HEK293 (cell line): ENCODE results near the gene UFD1.

Source experiments
- CTCF ChIA-PET: fragments of 350-600 bp; formaldehyde crosslinking; extraction: SDS; loops from one replicate; lab custom pipeline; 2021; ENCODE audit warnings: antibody characterized with exemption; lab: Yijun Ruan, JAX
- POLR2A ChIA-PET: fragments of 300-600 bp; formaldehyde crosslinking; extraction: SDS; loops from one replicate; lab custom pipeline; 2020; ENCODE audit warnings: antibody characterized with exemption, inconsistent platforms; lab: Yijun Ruan, JAX
- H3K27ac ChIP-seq: fragments of 200-500 bp; sonication (Bioruptor generic); 2 replicates; pipeline ENCODE4 v1.5.1; 2014; ENCODE audit warnings: low read depth, low read length, control low read depth, inconsistent platforms; ENCODE audit errors: extremely low read depth
- H3K36me3 ChIP-seq, 2 experiments: fragments of 200-500 bp in 1 of 2; sonication (Bioruptor generic) in 1 of 2; 1 replicate in 1 of 2; 2 replicates in 1 of 2; pipeline ENCODE4 v1.5.1; 2014 to 2017; ENCODE audit warnings: inconsistent platforms in 2 of 2, low read length in 2 of 2; ENCODE audit not compliant: control insufficient read depth in 2 of 2, insufficient read depth in 1 of 2
- H3K4me1 ChIP-seq: fragments of 200-500 bp; sonication (Bioruptor generic); 2 replicates; pipeline ENCODE4 v1.5.1; 2014; ENCODE audit warnings: mild to moderate bottlenecking, low read length, inconsistent platforms; ENCODE audit not compliant: control insufficient read depth, insufficient read depth
- H3K4me3 ChIP-seq: 2 replicates; pipeline ENCODE4 v1.5.1; 2011; ENCODE audit warnings: low read depth, mild to moderate bottlenecking, control low read depth, low read length, moderate library complexity
- H3K9me3 ChIP-seq: fragments of 200-500 bp; sonication (Bioruptor generic); 2 replicates; pipeline ENCODE4 v1.5.1; 2014; ENCODE audit warnings: low read depth, low read length, inconsistent platforms; ENCODE audit not compliant: control insufficient read depth, insufficient read depth
- BCL11A ChIP-seq: fragments of 450-650 bp; formaldehyde crosslinking; IDR thresholded peaks from 2 replicates; pipeline ENCODE4 v1.5.1; 2016; ENCODE audit warnings: low read depth, missing biosample characterization, missing genetic modification characterization
- KLF8 ChIP-seq: fragments of 450-650 bp; formaldehyde crosslinking; IDR thresholded peaks from 2 replicates; pipeline ENCODE4 v1.5.1; 2016; ENCODE audit warnings: missing biosample characterization, missing genetic modification characterization
- RBAK ChIP-seq: fragments of 450-650 bp; formaldehyde crosslinking; IDR thresholded peaks from 2 replicates; pipeline ENCODE4 v1.5.1; 2016; ENCODE audit warnings: missing biosample characterization, missing genetic modification characterization
- ZNF10 ChIP-seq: fragments of 450-650 bp; formaldehyde crosslinking; IDR thresholded peaks from 2 replicates; pipeline ENCODE4 v1.5.1; 2017; ENCODE audit warnings: missing biosample characterization, missing genetic modification characterization
- ZNF121 ChIP-seq: fragments of 450-650 bp; formaldehyde crosslinking; IDR thresholded peaks from 2 replicates; pipeline ENCODE4 v1.5.1; 2016; ENCODE audit warnings: missing biosample characterization, missing genetic modification characterization
- ZNF175 ChIP-seq: fragments of 450-650 bp; formaldehyde crosslinking; IDR thresholded peaks from 2 replicates; pipeline ENCODE4 v1.5.1; 2016; ENCODE audit warnings: missing biosample characterization, missing genetic modification characterization
- ZNF211 ChIP-seq: fragments of 450-650 bp; formaldehyde crosslinking; IDR thresholded peaks from 2 replicates; pipeline ENCODE4 v1.5.1; 2016; ENCODE audit warnings: low read depth, missing biosample characterization, missing genetic modification characterization
- ZNF248 ChIP-seq: fragments of 450-650 bp; formaldehyde crosslinking; IDR thresholded peaks from 2 replicates; pipeline ENCODE4 v1.5.1; 2017; ENCODE audit warnings: missing biosample characterization, missing genetic modification characterization
- ZNF292 ChIP-seq: fragments of 450-650 bp; formaldehyde crosslinking; IDR thresholded peaks from 2 replicates; pipeline ENCODE4 v1.5.1; 2016; ENCODE audit warnings: low read depth, missing biosample characterization, missing genetic modification characterization, borderline replicate concordance
- ZNF366 ChIP-seq: fragments of 450-650 bp; formaldehyde crosslinking; conservative IDR thresholded peaks from 2 replicates; pipeline ENCODE4 v1.5.1; 2016; ENCODE audit warnings: missing biosample characterization, missing genetic modification characterization
- ZNF394 ChIP-seq: fragments of 450-650 bp; formaldehyde crosslinking; IDR thresholded peaks from 2 replicates; pipeline ENCODE4 v1.5.1; 2016; ENCODE audit warnings: missing biosample characterization, missing genetic modification characterization, mild to moderate bottlenecking, moderate library complexity, borderline replicate concordance
- ZNF416 ChIP-seq: fragments of 450-650 bp; formaldehyde crosslinking; IDR thresholded peaks from 2 replicates; pipeline ENCODE4 v1.5.1; 2016; ENCODE audit warnings: missing biosample characterization, missing genetic modification characterization
- ZNF529 ChIP-seq: fragments of 450-650 bp; formaldehyde crosslinking; IDR thresholded peaks from 2 replicates; pipeline ENCODE4 v1.5.1; 2017; ENCODE audit warnings: missing genetic modification characterization, missing biosample characterization; ENCODE audit not compliant: insufficient replicate concordance
- ZNF558 ChIP-seq: fragments of 450-650 bp; formaldehyde crosslinking; IDR thresholded peaks from 2 replicates; pipeline ENCODE4 v1.5.1; 2016; ENCODE audit warnings: missing biosample characterization, missing genetic modification characterization
- ZNF585B ChIP-seq: fragments of 450-650 bp; formaldehyde crosslinking; IDR thresholded peaks from 2 replicates; pipeline ENCODE4 v1.5.1; 2016; ENCODE audit warnings: missing biosample characterization, missing genetic modification characterization
- ZNF596 ChIP-seq: fragments of 450-650 bp; IDR thresholded peaks from 2 replicates; pipeline ENCODE4 v1.5.0; 2018; ENCODE audit warnings: missing biosample characterization, mild to moderate bottlenecking, missing genetic modification characterization, moderate library complexity
- ZNF747 ChIP-seq: fragments of 450-650 bp; formaldehyde crosslinking; IDR thresholded peaks from 2 replicates; pipeline ENCODE4 v1.5.1; 2016; ENCODE audit warnings: missing biosample characterization, missing genetic modification characterization
- ZNF777 ChIP-seq: fragments of 450-650 bp; formaldehyde crosslinking; IDR thresholded peaks from 2 replicates; pipeline ENCODE4 v1.5.1; 2017; ENCODE audit warnings: missing biosample characterization, missing genetic modification characterization, borderline replicate concordance
- TF ChIP-seq, protein P1 (sequence below): fragments of 450-650 bp; formaldehyde crosslinking; IDR thresholded peaks from 2 replicates; pipeline ENCODE4 v1.5.1; 2016; ENCODE audit warnings: missing biosample characterization, missing genetic modification characterization
- TF ChIP-seq, protein P2 (sequence below): fragments of 450-650 bp; formaldehyde crosslinking; IDR thresholded peaks from 2 replicates; pipeline ENCODE4 v1.5.1; 2016; ENCODE audit warnings: missing biosample characterization, missing genetic modification characterization
- TF ChIP-seq, protein P3 (sequence below): fragments of 450-650 bp; formaldehyde crosslinking; IDR thresholded peaks from 2 replicates; pipeline ENCODE4 v1.5.1; 2016; ENCODE audit warnings: missing biosample characterization, missing genetic modification characterization, low read depth
- TF ChIP-seq, protein P4 (sequence below): fragments of 450-650 bp; formaldehyde crosslinking; IDR thresholded peaks from 2 replicates; pipeline ENCODE4 v1.5.1; 2016; ENCODE audit warnings: missing biosample characterization, missing genetic modification characterization, borderline replicate concordance

UFD1 gene

DNA sequence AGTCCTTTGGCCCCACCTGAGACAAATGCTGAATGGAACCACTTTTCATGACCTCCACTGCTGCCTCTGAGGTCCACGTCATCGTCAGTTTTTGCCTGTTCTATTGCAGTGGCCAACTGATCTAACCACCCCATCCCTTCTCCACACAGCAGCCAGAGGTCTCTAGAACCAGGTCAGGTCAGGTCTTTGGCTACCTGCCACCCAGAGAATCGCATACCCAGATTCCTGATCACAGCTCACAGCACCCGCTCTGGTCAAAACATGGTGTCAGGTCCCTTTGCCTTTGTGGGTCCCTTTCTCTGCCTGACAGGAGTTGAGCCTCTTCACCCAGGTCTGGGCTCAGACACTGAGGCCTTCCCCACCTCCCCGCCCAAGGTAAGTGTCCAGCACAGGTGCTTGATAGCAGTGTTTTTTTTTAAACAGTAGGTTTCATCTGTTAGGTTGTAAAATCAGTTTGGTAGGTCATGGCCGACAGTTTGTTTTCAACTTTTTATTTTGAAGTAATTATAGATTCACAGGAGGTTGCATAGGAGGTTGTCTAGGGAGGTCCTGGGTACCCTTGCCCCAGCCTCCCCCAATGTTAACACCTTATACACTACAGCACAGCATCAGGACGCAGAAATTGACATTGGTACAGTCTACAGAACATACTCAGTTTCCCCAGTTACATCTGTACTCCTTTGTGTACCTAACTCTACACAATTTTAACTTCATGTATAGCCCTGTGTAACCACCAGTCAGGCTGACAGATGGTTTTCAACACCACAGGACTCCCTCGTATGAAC lies 38.4 kb downstream of the UFD1 start:
- Histone ChIP-seq H3K36me3 (peaks cover 7 to 68% of the 10 kb centered on the region in 2 experiments; a peak in 2 of 3 replicates), H3K4me3 (no peak overlapping the region), H3K4me1 (no peaks in the 10 kb centered on the region), H3K27ac (no peak overlapping the region), H3K9me3 (no peaks in the 10 kb centered on the region)
- ChIA-PET POLR2A (no interaction called here), CTCF (no interaction called here)
- peak; percentile 96 for TF ChIP-seq ZNF529
- no peak for TF ChIP-seq BCL11A
- TF ChIP-seq, protein P1, sequence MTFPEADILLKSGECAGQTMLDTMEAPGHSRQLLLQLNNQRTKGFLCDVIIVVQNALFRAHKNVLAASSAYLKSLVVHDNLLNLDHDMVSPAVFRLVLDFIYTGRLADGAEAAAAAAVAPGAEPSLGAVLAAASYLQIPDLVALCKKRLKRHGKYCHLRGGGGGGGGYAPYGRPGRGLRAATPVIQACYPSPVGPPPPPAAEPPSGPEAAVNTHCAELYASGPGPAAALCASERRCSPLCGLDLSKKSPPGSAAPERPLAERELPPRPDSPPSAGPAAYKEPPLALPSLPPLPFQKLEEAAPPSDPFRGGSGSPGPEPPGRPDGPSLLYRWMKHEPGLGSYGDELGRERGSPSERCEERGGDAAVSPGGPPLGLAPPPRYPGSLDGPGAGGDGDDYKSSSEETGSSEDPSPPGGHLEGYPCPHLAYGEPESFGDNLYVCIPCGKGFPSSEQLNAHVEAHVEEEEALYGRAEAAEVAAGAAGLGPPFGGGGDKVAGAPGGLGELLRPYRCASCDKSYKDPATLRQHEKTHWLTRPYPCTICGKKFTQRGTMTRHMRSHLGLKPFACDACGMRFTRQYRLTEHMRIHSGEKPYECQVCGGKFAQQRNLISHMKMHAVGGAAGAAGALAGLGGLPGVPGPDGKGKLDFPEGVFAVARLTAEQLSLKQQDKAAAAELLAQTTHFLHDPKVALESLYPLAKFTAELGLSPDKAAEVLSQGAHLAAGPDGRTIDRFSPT (tag by site-specific recombination), result no peak

DNA sequence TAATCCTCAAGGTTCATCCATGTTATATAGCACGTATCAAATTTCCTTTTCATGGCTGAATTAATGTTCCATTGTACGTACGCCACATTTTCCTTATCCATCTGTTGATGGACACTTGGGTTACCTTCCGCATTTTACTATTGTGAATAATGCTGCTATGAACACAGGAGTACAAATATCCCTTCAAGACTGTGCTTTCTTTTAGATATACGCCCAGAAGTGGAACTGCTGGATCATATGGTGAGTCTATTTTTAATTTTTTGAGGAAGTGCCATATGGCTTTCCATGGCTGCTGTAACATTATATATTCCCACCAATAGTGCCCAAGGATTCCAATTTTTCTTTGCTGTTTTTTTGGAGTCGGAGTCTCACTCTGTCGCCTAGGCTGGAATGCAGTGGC lies 40.7 kb downstream of the UFD1 start:
- ChIA-PET CTCF (interaction anchor here (0.9 kb wide), 1 partner anchor 11 kb away, joined by 3 read pairs; no protein-coding TSS in a partner anchor), POLR2A (no interaction called here)
- peaks cover 7 to 60% of the 10 kb centered on the region in 2 experiments; a peak in 2 of 3 replicates for H3K36me3 ChIP-seq
- TF ChIP-seq ZNF585B (no peak), ZNF747 (tag by site-specific recombination) (no peak), ZNF366 (tag by site-specific recombination) (no peak), RBAK (no peak), ZNF248 (tag by site-specific recombination) (no peak), ZNF596 (tag by site-specific recombination) (no peak), ZNF558 (tag by site-specific recombination) (no peak), ZNF211 (no peak), ZNF121 (tag by site-specific recombination) (no peak), ZNF416 (tag by site-specific recombination) (no peak), ZNF394 (no peak), KLF8 (no peak), ZNF10 (tag by site-specific recombination) (no peak), ZNF175 (no peak), ZNF292 (tag by site-specific recombination) (no peak), ZNF529 (no peak), ZNF777 (no peak)
- TF ChIP-seq, protein P2, sequence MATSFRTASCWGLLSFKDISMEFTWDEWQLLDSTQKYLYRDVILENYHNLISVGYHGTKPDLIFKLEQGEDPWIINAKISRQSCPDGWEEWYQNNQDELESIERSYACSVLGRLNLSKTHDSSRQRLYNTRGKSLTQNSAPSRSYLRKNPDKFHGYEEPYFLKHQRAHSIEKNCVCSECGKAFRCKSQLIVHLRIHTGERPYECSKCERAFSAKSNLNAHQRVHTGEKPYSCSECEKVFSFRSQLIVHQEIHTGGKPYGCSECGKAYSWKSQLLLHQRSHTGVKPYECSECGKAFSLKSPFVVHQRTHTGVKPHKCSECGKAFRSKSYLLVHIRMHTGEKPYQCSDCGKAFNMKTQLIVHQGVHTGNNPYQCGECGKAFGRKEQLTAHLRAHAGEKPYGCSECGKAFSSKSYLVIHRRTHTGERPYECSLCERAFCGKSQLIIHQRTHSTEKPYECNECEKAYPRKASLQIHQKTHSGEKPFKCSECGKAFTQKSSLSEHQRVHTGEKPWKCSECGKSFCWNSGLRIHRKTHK, result no peak
- TF ChIP-seq, protein P3, sequence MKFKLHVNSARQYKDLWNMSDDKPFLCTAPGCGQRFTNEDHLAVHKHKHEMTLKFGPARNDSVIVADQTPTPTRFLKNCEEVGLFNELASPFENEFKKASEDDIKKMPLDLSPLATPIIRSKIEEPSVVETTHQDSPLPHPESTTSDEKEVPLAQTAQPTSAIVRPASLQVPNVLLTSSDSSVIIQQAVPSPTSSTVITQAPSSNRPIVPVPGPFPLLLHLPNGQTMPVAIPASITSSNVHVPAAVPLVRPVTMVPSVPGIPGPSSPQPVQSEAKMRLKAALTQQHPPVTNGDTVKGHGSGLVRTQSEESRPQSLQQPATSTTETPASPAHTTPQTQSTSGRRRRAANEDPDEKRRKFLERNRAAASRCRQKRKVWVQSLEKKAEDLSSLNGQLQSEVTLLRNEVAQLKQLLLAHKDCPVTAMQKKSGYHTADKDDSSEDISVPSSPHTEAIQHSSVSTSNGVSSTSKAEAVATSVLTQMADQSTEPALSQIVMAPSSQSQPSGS (tag by site-specific recombination), result no peak
- TF ChIP-seq, protein P4, sequence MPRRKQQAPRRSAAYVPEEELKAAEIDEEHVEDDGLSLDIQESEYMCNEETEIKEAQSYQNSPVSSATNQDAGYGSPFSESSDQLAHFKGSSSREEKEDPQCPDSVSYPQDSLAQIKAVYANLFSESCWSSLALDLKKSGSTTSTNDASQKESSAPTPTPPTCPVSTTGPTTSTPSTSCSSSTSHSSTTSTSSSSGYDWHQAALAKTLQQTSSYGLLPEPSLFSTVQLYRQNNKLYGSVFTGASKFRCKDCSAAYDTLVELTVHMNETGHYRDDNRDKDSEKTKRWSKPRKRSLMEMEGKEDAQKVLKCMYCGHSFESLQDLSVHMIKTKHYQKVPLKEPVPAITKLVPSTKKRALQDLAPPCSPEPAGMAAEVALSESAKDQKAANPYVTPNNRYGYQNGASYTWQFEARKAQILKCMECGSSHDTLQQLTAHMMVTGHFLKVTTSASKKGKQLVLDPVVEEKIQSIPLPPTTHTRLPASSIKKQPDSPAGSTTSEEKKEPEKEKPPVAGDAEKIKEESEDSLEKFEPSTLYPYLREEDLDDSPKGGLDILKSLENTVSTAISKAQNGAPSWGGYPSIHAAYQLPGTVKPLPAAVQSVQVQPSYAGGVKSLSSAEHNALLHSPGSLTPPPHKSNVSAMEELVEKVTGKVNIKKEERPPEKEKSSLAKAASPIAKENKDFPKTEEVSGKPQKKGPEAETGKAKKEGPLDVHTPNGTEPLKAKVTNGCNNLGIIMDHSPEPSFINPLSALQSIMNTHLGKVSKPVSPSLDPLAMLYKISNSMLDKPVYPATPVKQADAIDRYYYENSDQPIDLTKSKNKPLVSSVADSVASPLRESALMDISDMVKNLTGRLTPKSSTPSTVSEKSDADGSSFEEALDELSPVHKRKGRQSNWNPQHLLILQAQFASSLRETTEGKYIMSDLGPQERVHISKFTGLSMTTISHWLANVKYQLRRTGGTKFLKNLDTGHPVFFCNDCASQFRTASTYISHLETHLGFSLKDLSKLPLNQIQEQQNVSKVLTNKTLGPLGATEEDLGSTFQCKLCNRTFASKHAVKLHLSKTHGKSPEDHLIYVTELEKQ (tag by site-specific recombination), result no peak
- no peaks in the 10 kb centered on the region for H3K4me1 ChIP-seq
- H3K4me3 ChIP-seq, result no peak overlapping the region
- no peaks in the 10 kb centered on the region for H3K9me3 ChIP-seq
- H3K27ac ChIP-seq, result no peak overlapping the region
